Mucosa of descending colon (tissue), 3 donors: ENCODE measurements around the gene FUOM. TPM values are rescaled to one million over a fixed set of nuclear protein-coding genes. Genes with fewer than 3 reads are reported as not detected.

Source experiments
- ATAC-seq: fragments of 200-7000 bp; cut with Tn5 transposase; one replicate; pipeline ENCODE4 v1.9.1; 2020; ENCODE audit warnings: mild to moderate bottlenecking, moderate library complexity
- DNase-seq, 3 donors: peaks; one replicate each; pipeline ENCODE4 v3.0.0-alpha.2; 2020
- H3K36me3 ChIP-seq: fragments of 200-600 bp; one replicate; pipeline ENCODE4 v1.8.0; 2021; ENCODE audit warnings: low read depth, mild to moderate bottlenecking
- H3K4me1 ChIP-seq: fragments of 200-600 bp; one replicate; pipeline ENCODE4 v1.8.0; 2021; ENCODE audit warnings: low read depth, mild to moderate bottlenecking
- H3K4me3 ChIP-seq: fragments of 200-600 bp; one replicate; pipeline ENCODE4 v1.8.0; 2021; ENCODE audit warnings: mild to moderate bottlenecking
- H3K9me3 ChIP-seq: fragments of 200-600 bp; one replicate; pipeline ENCODE4 v1.8.0; 2021; ENCODE audit warnings: mild to moderate bottlenecking
- CTCF ChIP-seq: fragments of 200-600 bp; IDR thresholded peaks from one replicate; pipeline ENCODE4 v1.8.0; 2022; ENCODE audit warnings: antibody characterized with exemption, mild to moderate bottlenecking
- intact Hi-C, 2 donors: fragments of 100-400 bp; cut with DNase I in 1 of 2; cut with micrococcal nuclease in 1 of 2; formaldehyde crosslinking; loops; one replicate each; pipeline versions ENCODE4 v1.11.0 to v1.11.1; 2022; cut with DNase I, micrococcal nuclease
- total RNA-seq, 3 donors: library from RNA; stranded (reverse); fragmentation: NEBNext Ultra II Directional in 2 of 3; extraction: Animal tissue kit (Norgen Biotek cat#: 25700) in 2 of 3; gene quantifications; one replicate each; pipeline versions ENCODE4 v1.2.1 to v1.2.4, GENCODE V29; 2021 to 2023
- donor health status: DM: no; HTN: no; CAD: no; lungs with moderate emphysema.
- donor health status: DM: no; HTN: no; CAD: no.
- donor health status: DM: no; HTN: yes; CAD: no.

The FUOM gene
- total RNA-seq, 3 donors from 2014 or later = 13.5 to 22.2 (median 18.8) TPM

GRCh38 chr10:133318494-133319127, 39.2 kb downstream of the FUOM start:
- peak; percentile 96 for ATAC-seq
- intact Hi-C loops = no loop called here
- Histone ChIP-seq H3K4me1 (peaks cover 3% of the 10 kb centered on the region), H3K9me3 (no peaks in the 10 kb centered on the region), H3K4me3 (no peak overlapping the region), H3K36me3 (no peaks in the 10 kb centered on the region)
- DNase-seq = peak; percentile 73 to 83 (median 74)
- peak; percentile 59 for TF ChIP-seq CTCF

- no peak for ATAC-seq
- TF ChIP-seq CTCF = no peak
- intact Hi-C loops = no loop called here
- no peaks in the 10 kb centered on the region for H3K36me3 ChIP-seq
- H3K9me3 ChIP-seq = no peaks in the 10 kb centered on the region
- peaks cover 3% of the 10 kb centered on the region for H3K4me1 ChIP-seq
- no peak for DNase-seq
- H3K4me3 ChIP-seq = no peak overlapping the region
These were observed 41.1 kb downstream of the FUOM start for GRCh38 chr10:133316732-133317131.

GRCh38 chr10:133316266-133316665, 41.6 kb downstream of the FUOM start:
- H3K9me3 ChIP-seq = no peaks in the 10 kb centered on the region
- intact Hi-C loops = no loop called here
- TF ChIP-seq CTCF = no peak
- peaks cover 3% of the 10 kb centered on the region for H3K4me1 ChIP-seq
- H3K4me3 ChIP-seq = no peak overlapping the region
- no peak for DNase-seq
- ATAC-seq = no peak
- H3K36me3 ChIP-seq = no peaks in the 10 kb centered on the region

- no peaks in the 10 kb centered on the region for H3K9me3 ChIP-seq
- H3K4me1 ChIP-seq = peaks cover 3% of the 10 kb centered on the region
- H3K4me3 ChIP-seq = no peak overlapping the region
- intact Hi-C loops = no loop called here
- H3K36me3 ChIP-seq = no peaks in the 10 kb centered on the region
- no peak for TF ChIP-seq CTCF
- DNase-seq (no peak), ATAC-seq (no peak)
These were observed 42.0 kb downstream of the FUOM start for GRCh38 chr10:133315847-133316246.

GRCh38 chr10:133314911-133315310, 42.9 kb downstream of the FUOM start:
- Histone ChIP-seq H3K4me3 (no peak overlapping the region), H3K4me1 (peaks cover 8% of the 10 kb centered on the region), H3K36me3 (no peaks in the 10 kb centered on the region), H3K9me3 (no peaks in the 10 kb centered on the region)
- TF ChIP-seq CTCF = no peak
- DNase-seq (peak in 1 of 3 donors; percentile 32), ATAC-seq (no peak)
- intact Hi-C loops = no loop called here

GRCh38 chr10:133313192-133313591, 44.6 kb downstream of the FUOM start:
- intact Hi-C loops = no loop called here
- H3K36me3 ChIP-seq = no peaks in the 10 kb centered on the region
- DNase-seq = no peak
- no peaks in the 10 kb centered on the region for H3K9me3 ChIP-seq
- ATAC-seq = no peak
- H3K4me1 ChIP-seq = peaks cover 11% of the 10 kb centered on the region
- TF ChIP-seq CTCF = no peak
- H3K4me3 ChIP-seq = no peak overlapping the region
